Naive thymus-derived CD8-positive, alpha-beta T cell (primary cell): Measurements from ENCODE around the gene MAPKAPK3. TPM values are rescaled to one million over a fixed set of nuclear protein-coding genes. Genes with fewer than 3 reads are reported as not detected.

Experiments used
- ATAC-seq, 2 donors: fragments of 150-1000 bp; cut with Tn5 transposase in 1 of 2; sonication (Bioruptor Pico), chemical (Tn5 transposase) in 1 of 2; 1 replicate in 1 of 2; 2 replicates in 1 of 2; pipeline ENCODE4 v1.10.0; 2021; ENCODE audit warnings: mild to moderate bottlenecking in 2 of 2, moderate library complexity in 2 of 2
- POLR2A ChIA-PET: fragments of 350-600 bp; sonication (Branson Sonifier 250); formaldehyde crosslinking; loops from one replicate; lab custom pipeline; 2021; ENCODE audit warnings: antibody characterized with exemption; lab: Charles Lee
- DNase-seq, 10 donors: peaks; one replicate each; pipeline versions ENCODE4 v3.0.0 to v3.0.0-alpha.2; 2020 to 2022
- H3K27ac Mint-ChIP-seq, 10 donors: one replicate each; pipeline ENCODE4 v1.8.0; 2020 to 2022; ENCODE audit warnings: mild to moderate bottlenecking in 10 of 10, mixed read lengths in 10 of 10, moderate library complexity in 4 of 10, inconsistent platforms in 1 of 10
- H3K27me3 Mint-ChIP-seq, 5 donors: one replicate each; pipeline ENCODE4 v1.8.0; 2021 to 2022; ENCODE audit warnings: mixed read lengths in 5 of 5
- H3K36me3 Mint-ChIP-seq, 3 donors: one replicate each; pipeline ENCODE4 v1.8.0; 2020 to 2022; ENCODE audit warnings: mixed read lengths in 3 of 3, mild to moderate bottlenecking in 2 of 3, inconsistent platforms in 1 of 3
- H3K4me1 Mint-ChIP-seq, 4 donors: one replicate each; pipeline ENCODE4 v1.8.0; 2021 to 2022; ENCODE audit warnings: mixed read lengths in 4 of 4
- H3K4me3 Mint-ChIP-seq, 10 donors: one replicate each; pipeline ENCODE4 v1.8.0; 2020 to 2022; ENCODE audit warnings: mild to moderate bottlenecking in 10 of 10, mixed read lengths in 10 of 10, moderate library complexity in 6 of 10, inconsistent platforms in 1 of 10
- H3K9me3 Mint-ChIP-seq, 9 donors: one replicate each; pipeline ENCODE4 v1.8.0; 2020 to 2022; ENCODE audit warnings: mixed read lengths in 9 of 9, mild to moderate bottlenecking in 3 of 9, inconsistent platforms in 1 of 9, moderate library complexity in 1 of 9
- polyA plus RNA-seq, 3 donors: library from polyadenylated mRNA; unstranded; fragments of 300-500 nt; fragmentation: Illumina TruSeq; gene quantifications; one replicate each; pipeline ENCODE4 v1.2.3, GENCODE V29; 2021
- total RNA-seq, 8 experiments: library from RNA in 2 of 8; stranded (reverse) in 2 of 8; gene quantifications; one replicate each; pipeline ENCODE4 v1.2.3 and lab custom pipeline; 2021 to 2026

Gene MAPKAPK3
- total and polyA plus RNA-seq, 5 experiments from 2014 or later = 27.5 to 48.2 (median 42.4) TPM

GRCh38 chr3:50575372-50575771 is 41.6 kb upstream of the MAPKAPK3 start:
- Mint-ChIP-seq H3K27me3 (no peaks in the 10 kb centered on the region), H3K9me3 (no peaks in the 10 kb centered on the region), H3K27ac (peak overlapping the region; percentile 81 to 98 (median 91)), H3K4me3 (peak overlapping the region in 1 of 10 donors; percentile 69), H3K4me1 (peaks cover 29 to 79% (median 66%) of the 10 kb centered on the region in 4 donors), H3K36me3 (peaks cover 0 to 18% (median 2%) of the 10 kb centered on the region in 3 donors)
- POLR2A ChIA-PET = interaction anchor here (3.0 to 18.7 kb wide), 3 partner anchors 14 to 40 kb away, joined by 12 to 623 read pairs (median 203); partner anchors contain the start of gene CISH
- DNase-seq (no peak), ATAC-seq (no peak)

DNA sequence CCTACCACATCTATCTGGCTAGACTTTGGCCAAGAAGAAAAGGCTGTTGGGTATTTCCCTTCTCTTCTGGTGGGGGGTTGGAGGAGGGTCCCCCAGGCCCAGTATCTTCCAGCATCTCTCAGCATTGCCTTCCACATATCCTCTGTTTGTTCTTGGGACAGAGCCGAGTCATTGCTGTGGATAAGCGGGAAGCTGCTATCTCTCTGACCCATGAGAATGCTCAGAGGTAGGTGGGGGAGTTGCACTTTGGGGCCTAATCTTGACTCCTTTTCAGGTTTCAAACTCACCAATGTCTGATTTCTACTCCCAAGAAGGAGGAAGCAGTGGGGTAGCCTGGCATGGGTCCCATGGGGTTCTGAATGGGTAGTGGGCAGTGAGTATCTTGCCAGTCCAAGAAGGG is 39.6 kb upstream of the MAPKAPK3 start:
- H3K36me3 Mint-ChIP-seq = peaks cover 0 to 26% (median 2%) of the 10 kb centered on the region in 3 donors
- peaks cover 26 to 77% (median 60%) of the 10 kb centered on the region in 4 donors for H3K4me1 Mint-ChIP-seq
- DNase-seq (no peak), ATAC-seq (no peak)
- POLR2A ChIA-PET = interaction anchor here (1.6 to 18.7 kb wide), 4 partner anchors 8 to 38 kb away, joined by 5 to 623 read pairs (median 104); partner anchors contain the start of genes CISH and HEMK1
- no peak overlapping the region for H3K4me3 Mint-ChIP-seq
- H3K27me3 Mint-ChIP-seq = no peaks in the 10 kb centered on the region
- no peaks in the 10 kb centered on the region for H3K9me3 Mint-ChIP-seq
- H3K27ac Mint-ChIP-seq = peak overlapping the region; percentile 46 to 89 (median 73)

DNA sequence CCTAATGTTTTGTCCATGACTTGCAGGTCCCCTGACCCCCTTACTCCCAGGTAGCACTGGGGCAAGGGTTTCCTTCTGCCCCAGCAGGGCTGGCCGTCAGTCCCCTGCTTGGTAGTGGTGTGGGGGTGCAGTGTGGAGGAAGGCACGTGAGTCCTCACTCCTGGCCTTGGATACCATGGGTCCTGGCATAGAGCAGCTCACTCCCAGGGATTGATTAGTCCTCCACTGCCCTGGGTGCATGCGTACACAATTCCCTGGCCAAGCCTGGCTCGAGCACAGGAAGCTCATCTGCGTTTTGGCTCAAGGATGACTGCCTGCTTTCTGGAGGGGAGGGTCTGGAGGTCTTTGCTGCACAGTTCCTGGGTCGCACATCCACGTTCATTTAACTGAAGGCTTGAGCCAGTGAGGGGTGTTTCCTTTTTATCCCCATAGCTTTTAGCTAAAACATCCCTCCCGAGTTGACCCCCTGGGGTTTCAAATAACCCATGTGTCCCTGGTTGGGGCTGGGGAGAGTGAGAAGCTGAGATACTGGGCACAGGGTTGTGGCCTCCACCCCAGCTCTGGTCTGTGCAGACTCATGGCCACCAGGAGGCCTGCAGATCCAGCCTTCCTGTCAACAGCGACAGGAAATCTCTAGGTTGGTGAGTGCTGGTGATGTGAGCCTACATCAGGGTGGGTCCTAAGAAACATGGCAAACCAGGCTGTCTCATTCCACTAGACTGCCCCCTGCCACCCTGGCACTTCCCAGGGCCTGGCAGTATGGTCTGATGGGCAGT is 36.1 kb upstream of the MAPKAPK3 start:
- DNase-seq = peak in 1 of 10 donors; percentile 28

DNA sequence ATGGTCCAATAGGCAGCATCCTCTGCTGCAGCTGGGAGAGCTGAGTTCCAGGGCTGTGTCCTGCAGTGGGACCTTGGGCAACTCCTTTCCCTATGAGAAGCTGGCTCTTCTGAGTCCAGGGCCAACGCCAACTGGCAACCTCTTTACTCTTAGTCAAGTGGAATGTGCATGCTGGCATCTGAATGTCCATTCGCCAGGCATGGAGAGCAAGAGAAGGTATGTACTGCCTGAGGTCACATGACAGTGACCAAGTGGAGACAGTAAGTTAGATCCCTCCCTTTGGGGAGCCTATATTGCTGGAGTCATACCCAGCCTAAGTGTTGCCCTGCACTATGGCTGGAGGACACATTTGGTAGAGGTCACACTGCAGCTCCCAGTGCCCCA is 35.5 kb upstream of the MAPKAPK3 start:
- no peaks in the 10 kb centered on the region for H3K9me3 Mint-ChIP-seq
- H3K27me3 Mint-ChIP-seq = no peaks in the 10 kb centered on the region
- peaks cover 16 to 59% (median 27%) of the 10 kb centered on the region in 4 donors for H3K4me1 Mint-ChIP-seq
- DNase-seq = no peak
- peak overlapping the region in 8 of 10 donors; percentile 40 to 88 (median 73) for H3K27ac Mint-ChIP-seq
- peak overlapping the region in 3 of 10 donors; percentile 9 to 63 (median 38) for H3K4me3 Mint-ChIP-seq
- peaks cover 0 to 26% (median 6%) of the 10 kb centered on the region in 3 donors for H3K36me3 Mint-ChIP-seq
- ATAC-seq = no peak
- POLR2A ChIA-PET = interaction anchor here (0.6 to 18.7 kb wide), 5 partner anchors 8 to 25 kb away, joined by 3 to 623 read pairs (median 10); partner anchors contain the start of genes CISH and HEMK1

More for the DNA sequence above, 36.1 kb upstream of the MAPKAPK3 start:
- peak; percentile 72 to 76 for ATAC-seq
- Mint-ChIP-seq H3K27ac (peak overlapping the region in 7 of 10 donors; percentile 40 to 88 (median 75)), H3K4me3 (peak overlapping the region in 4 of 10 donors; percentile 9 to 63 (median 21)), H3K36me3 (peaks cover 0 to 31% (median 6%) of the 10 kb centered on the region in 3 donors), H3K9me3 (no peaks in the 10 kb centered on the region), H3K27me3 (no peaks in the 10 kb centered on the region), H3K4me1 (peaks cover 16 to 65% (median 33%) of the 10 kb centered on the region in 4 donors)
- POLR2A ChIA-PET = interaction anchor here (0.6 to 18.7 kb wide), 6 partner anchors 9 to 1191 kb away, joined by 3 to 623 read pairs (median 6); partner anchors contain the start of genes CISH and HEMK1

DNA sequence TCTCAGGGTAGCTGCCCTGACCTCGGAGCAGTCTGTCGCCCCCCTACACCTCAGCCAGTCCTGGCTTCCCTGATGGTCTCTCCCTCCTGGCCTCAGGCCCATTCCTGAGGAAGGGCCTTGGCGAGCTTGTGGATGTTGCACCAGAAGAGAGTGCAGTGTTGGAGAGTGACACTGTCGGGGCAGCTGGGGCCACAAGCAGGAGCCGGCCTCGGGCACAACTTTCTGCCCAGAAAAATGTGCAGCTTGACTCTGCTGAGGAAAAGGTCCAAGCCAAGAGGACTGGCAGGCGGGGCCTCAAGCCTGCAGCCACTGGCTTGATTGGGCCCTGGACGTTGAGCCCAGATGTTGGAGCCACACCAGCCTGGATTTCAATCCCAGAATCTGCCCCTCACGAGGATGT is 34.9 kb upstream of the MAPKAPK3 start:
- no peaks in the 10 kb centered on the region for H3K27me3 Mint-ChIP-seq
- no peak for ATAC-seq
- H3K27ac Mint-ChIP-seq = peak overlapping the region in 5 of 10 donors; percentile 19 to 85 (median 79)
- POLR2A ChIA-PET = interaction anchor here (1.3 to 18.7 kb wide), 2 partner anchors 9 to 24 kb away, joined by 3 to 623 read pairs; partner anchors contain the start of gene CISH
- H3K36me3 Mint-ChIP-seq = peaks cover 0 to 26% (median 6%) of the 10 kb centered on the region in 3 donors
- peaks cover 16 to 58% (median 26%) of the 10 kb centered on the region in 4 donors for H3K4me1 Mint-ChIP-seq
- peak overlapping the region in 1 of 10 donors; percentile 23 for H3K4me3 Mint-ChIP-seq
- no peak for DNase-seq
- H3K9me3 Mint-ChIP-seq = no peaks in the 10 kb centered on the region

DNA sequence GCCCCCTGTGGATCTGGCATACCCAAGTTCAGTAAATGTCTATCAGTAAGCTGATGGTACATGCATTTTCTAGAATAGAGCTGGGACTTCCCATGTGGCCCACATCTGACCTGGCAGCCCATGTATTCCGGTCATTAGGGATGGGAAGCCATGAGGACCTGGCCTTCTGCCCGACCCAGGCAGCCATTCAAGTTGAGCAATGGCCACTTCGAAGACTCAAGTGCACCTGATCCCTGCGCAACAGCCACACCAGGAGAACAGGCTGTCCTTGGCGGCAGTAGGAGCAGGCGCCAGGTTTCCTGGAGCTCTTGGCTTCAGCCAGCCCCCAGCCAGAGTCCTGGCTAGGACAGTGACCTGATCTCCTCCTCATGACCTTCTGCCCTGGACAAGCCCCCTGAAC is 33.1 kb upstream of the MAPKAPK3 start:
- H3K27ac Mint-ChIP-seq = peak overlapping the region in 5 of 10 donors; percentile 31 to 79 (median 58)
- no peaks in the 10 kb centered on the region for H3K9me3 Mint-ChIP-seq
- peaks cover 0 to 21% (median 5%) of the 10 kb centered on the region in 3 donors for H3K36me3 Mint-ChIP-seq

GRCh38 chr3:50584391-50584790 is 32.6 kb upstream of the MAPKAPK3 start:
- Mint-ChIP-seq H3K27me3 (no peaks in the 10 kb centered on the region), H3K4me3 (no peak overlapping the region), H3K27ac (peak overlapping the region in 7 of 10 donors; percentile 31 to 75 (median 68)), H3K4me1 (peaks cover 29 to 69% (median 45%) of the 10 kb centered on the region in 4 donors), H3K36me3 (peaks cover 0 to 17% (median 5%) of the 10 kb centered on the region in 3 donors), H3K9me3 (no peaks in the 10 kb centered on the region)
- POLR2A ChIA-PET = interaction anchor here (18.7 kb wide), 1 partner anchor 22 kb away, joined by 623 read pairs; the partner anchor contains the start of gene CISH
- ATAC-seq = no peak
- DNase-seq = no peak

More for the DNA sequence above, 33.1 kb upstream of the MAPKAPK3 start:
- Mint-ChIP-seq H3K4me1 (peaks cover 29 to 68% (median 43%) of the 10 kb centered on the region in 4 donors), H3K4me3 (no peak overlapping the region), H3K27me3 (no peaks in the 10 kb centered on the region)
- ATAC-seq (no peak), DNase-seq (no peak)
- POLR2A ChIA-PET = interaction anchor here (1.3 to 18.7 kb wide), 2 partner anchors 14 to 22 kb away, joined by 3 to 623 read pairs; partner anchors contain the start of genes CISH and HEMK1

GRCh38 chr3:50585919-50586762 is 30.8 kb upstream of the MAPKAPK3 start:
- H3K9me3 Mint-ChIP-seq = no peaks in the 10 kb centered on the region
- peaks cover 0 to 9% (median 5%) of the 10 kb centered on the region in 3 donors for H3K36me3 Mint-ChIP-seq
- H3K4me1 Mint-ChIP-seq = peaks cover 31 to 73% (median 51%) of the 10 kb centered on the region in 4 donors
- H3K27me3 Mint-ChIP-seq = no peaks in the 10 kb centered on the region
- ATAC-seq (no peak), DNase-seq (no peak)
- POLR2A ChIA-PET = interaction anchor here (0.8 to 11.1 kb wide), 4 partner anchors 12 to 799 kb away, joined by 3 to 433 read pairs (median 104); partner anchors contain the start of genes C3orf18, CISH, HEMK1 and MANF
- H3K27ac Mint-ChIP-seq = peak overlapping the region in 8 of 10 donors; percentile 48 to 90 (median 76)
- no peak overlapping the region for H3K4me3 Mint-ChIP-seq

DNA sequence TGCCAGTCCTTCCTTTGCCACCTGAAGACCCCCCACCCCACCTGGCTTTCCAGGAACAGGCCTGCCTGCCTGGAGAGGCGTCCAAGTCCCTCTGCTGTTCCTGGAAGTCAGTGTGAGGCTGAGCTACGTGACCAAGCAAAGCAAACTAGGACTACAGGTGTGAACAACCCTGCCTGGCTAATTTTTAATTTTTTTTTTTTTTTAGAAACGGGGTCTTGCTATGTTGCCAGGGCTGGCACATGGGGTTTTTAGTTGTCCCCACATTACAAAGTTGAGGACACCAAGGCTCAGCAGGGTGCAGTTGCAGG is 30.2 kb upstream of the MAPKAPK3 start:
- peak overlapping the region in 8 of 10 donors; percentile 80 to 90 (median 84) for H3K27ac Mint-ChIP-seq
- peaks cover 0 to 9% (median 5%) of the 10 kb centered on the region in 3 donors for H3K36me3 Mint-ChIP-seq
- H3K4me1 Mint-ChIP-seq = peaks cover 29 to 73% (median 52%) of the 10 kb centered on the region in 4 donors
- H3K9me3 Mint-ChIP-seq = no peaks in the 10 kb centered on the region
- ATAC-seq = no peak
- POLR2A ChIA-PET = interaction anchor here (1.0 to 11.1 kb wide), 3 partner anchors 13 to 798 kb away, joined by 3 to 433 read pairs (median 203); partner anchors contain the start of genes C3orf18, CISH, HEMK1 and MANF
- no peak for DNase-seq
- no peak overlapping the region for H3K4me3 Mint-ChIP-seq
- H3K27me3 Mint-ChIP-seq = no peaks in the 10 kb centered on the region

- DNase-seq = no peak
- H3K4me3 Mint-ChIP-seq = peak overlapping the region in 6 of 10 donors; percentile 8 to 72 (median 34)
- ATAC-seq = no peak
- H3K9me3 Mint-ChIP-seq = no peaks in the 10 kb centered on the region
- peaks cover 0 to 5% (median 5%) of the 10 kb centered on the region in 3 donors for H3K36me3 Mint-ChIP-seq
- peaks cover 28 to 74% (median 55%) of the 10 kb centered on the region in 4 donors for H3K4me1 Mint-ChIP-seq
- POLR2A ChIA-PET = interaction anchor here (0.5 to 11.1 kb wide), 4 partner anchors 13 to 798 kb away, joined by 3 to 433 read pairs (median 104); partner anchors contain the start of genes C3orf18, CISH, HEMK1 and MANF
- H3K27me3 Mint-ChIP-seq = no peaks in the 10 kb centered on the region
- H3K27ac Mint-ChIP-seq = peak overlapping the region; percentile 84 to 95 (median 90)
Observed at GRCh38 chr3:50587373-50587772, 29.6 kb upstream of the MAPKAPK3 start.
